Naive B cell (primary cell): ENCODE measurements around the gene RIMBP2. TPM values are rescaled to one million over a fixed set of nuclear protein-coding genes. Genes with fewer than 3 reads are reported as not detected.

Experiments used
- ATAC-seq, 2 donors: fragments of 150-1000 bp; cut with Tn5 transposase; 2 replicates each; pipeline ENCODE4 v1.10.0; 2021; ENCODE audit warnings: low read depth in 2 of 2, mild to moderate bottlenecking in 2 of 2, moderate library complexity in 2 of 2
- DNase-seq: peaks from one replicate; pipeline ENCODE4 v3.0.0; 2022
- H3K27ac Mint-ChIP-seq, 6 donors: one replicate each; pipeline ENCODE4 v1.8.0; 2020 to 2022; ENCODE audit warnings: mild to moderate bottlenecking in 6 of 6, mixed read lengths in 6 of 6, moderate library complexity in 5 of 6, inconsistent platforms in 2 of 6
- H3K27me3 Mint-ChIP-seq, 3 donors: one replicate each; pipeline ENCODE4 v1.8.0; 2021 to 2022; ENCODE audit warnings: mixed read lengths in 3 of 3, mild to moderate bottlenecking in 1 of 3
- H3K36me3 Mint-ChIP-seq, 2 donors: one replicate each; pipeline ENCODE4 v1.8.0; 2020 to 2022; ENCODE audit warnings: mixed read lengths in 2 of 2, inconsistent platforms in 1 of 2, mild to moderate bottlenecking in 1 of 2
- H3K4me1 Mint-ChIP-seq, 3 donors: one replicate each; pipeline ENCODE4 v1.8.0; 2020 to 2022; ENCODE audit warnings: mixed read lengths in 3 of 3, inconsistent platforms in 1 of 3, mild to moderate bottlenecking in 1 of 3, moderate library complexity in 1 of 3
- H3K4me3 Mint-ChIP-seq, 8 donors: one replicate each; pipeline ENCODE4 v1.8.0; 2020 to 2022; ENCODE audit warnings: mild to moderate bottlenecking in 8 of 8, mixed read lengths in 8 of 8, moderate library complexity in 8 of 8, inconsistent platforms in 2 of 8
- H3K9me3 Mint-ChIP-seq, 7 donors: one replicate each; pipeline ENCODE4 v1.8.0; 2020 to 2022; ENCODE audit warnings: mixed read lengths in 7 of 7, mild to moderate bottlenecking in 5 of 7, inconsistent platforms in 2 of 7, moderate library complexity in 1 of 7
- polyA plus RNA-seq, 6 donors: library from polyadenylated mRNA; unstranded; fragments of 300-500 nt; fragmentation: Illumina TruSeq; gene quantifications; one replicate each; pipeline ENCODE4 v1.2.3, GENCODE V29; 2021; ENCODE audit warnings: low read depth in 6 of 6

Gene RIMBP2
- polyA plus RNA-seq, 6 donors from 2014 or later, result 0.04 TPM; not detected in 5

DNA sequence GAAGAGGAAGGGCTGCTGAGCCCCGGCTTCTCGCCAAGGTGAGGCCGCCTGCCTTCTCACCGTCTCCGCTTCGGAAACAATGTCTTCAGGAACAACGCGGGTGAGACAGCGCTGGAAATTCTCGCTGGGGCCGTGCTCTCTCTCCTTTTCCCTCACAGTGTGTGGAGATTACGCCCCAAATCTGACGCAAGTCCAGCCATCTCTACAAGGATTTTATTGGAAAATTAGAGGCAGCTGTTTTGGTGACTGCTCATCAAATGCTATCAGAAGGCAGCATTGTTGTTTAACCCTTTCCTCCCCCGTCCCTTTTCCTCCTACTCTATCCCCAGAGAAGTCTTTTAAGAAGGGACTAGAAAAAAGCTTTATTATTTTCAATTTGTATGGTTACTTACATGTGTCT, 324.9 kb downstream of the RIMBP2 start:
- H3K27ac Mint-ChIP-seq, result no peak overlapping the region
- H3K9me3 Mint-ChIP-seq, result peaks cover 7 to 18% (median 11%) of the 10 kb centered on the region in 7 donors
- no peaks in the 10 kb centered on the region for H3K4me1 Mint-ChIP-seq
- DNase-seq (no peak), ATAC-seq (no peak)
- H3K27me3 Mint-ChIP-seq, result peaks cover 0 to 7% (median 0%) of the 10 kb centered on the region in 3 donors
- no peak overlapping the region for H3K4me3 Mint-ChIP-seq
- H3K36me3 Mint-ChIP-seq, result no peaks in the 10 kb centered on the region

GRCh38 chr12:130385193-130385592, 330.9 kb downstream of the RIMBP2 start:
- ATAC-seq (no peak), DNase-seq (no peak)
- Mint-ChIP-seq H3K9me3 (peaks cover 7 to 25% (median 12%) of the 10 kb centered on the region in 7 donors), H3K27ac (no peak overlapping the region), H3K4me3 (no peak overlapping the region), H3K27me3 (no peaks in the 10 kb centered on the region), H3K4me1 (no peaks in the 10 kb centered on the region), H3K36me3 (no peaks in the 10 kb centered on the region)

GRCh38 chr12:130384234-130384633, 331.9 kb downstream of the RIMBP2 start:
- no peak for ATAC-seq
- Mint-ChIP-seq H3K27me3 (no peaks in the 10 kb centered on the region), H3K4me3 (no peak overlapping the region), H3K4me1 (no peaks in the 10 kb centered on the region), H3K36me3 (no peaks in the 10 kb centered on the region), H3K27ac (no peak overlapping the region), H3K9me3 (peaks cover 7 to 25% (median 9%) of the 10 kb centered on the region in 7 donors)
- no peak for DNase-seq

GRCh38 chr12:130382818-130383217, 333.3 kb downstream of the RIMBP2 start:
- H3K27ac Mint-ChIP-seq, result no peak overlapping the region
- peaks cover 4 to 14% (median 9%) of the 10 kb centered on the region in 7 donors for H3K9me3 Mint-ChIP-seq
- H3K36me3 Mint-ChIP-seq, result no peaks in the 10 kb centered on the region
- DNase-seq (no peak), ATAC-seq (no peak)
- H3K4me1 Mint-ChIP-seq, result no peaks in the 10 kb centered on the region
- no peak overlapping the region for H3K4me3 Mint-ChIP-seq
- no peaks in the 10 kb centered on the region for H3K27me3 Mint-ChIP-seq

- peak overlapping the region in 1 of 6 donors; percentile 1 for H3K27ac Mint-ChIP-seq
- H3K4me3 Mint-ChIP-seq, result no peak overlapping the region
- H3K36me3 Mint-ChIP-seq, result no peaks in the 10 kb centered on the region
- DNase-seq (no peak), ATAC-seq (no peak)
- H3K27me3 Mint-ChIP-seq, result peaks cover 3 to 15% (median 9%) of the 10 kb centered on the region in 3 donors
- H3K4me1 Mint-ChIP-seq, result no peaks in the 10 kb centered on the region
- H3K9me3 Mint-ChIP-seq, result peaks cover 0 to 3% (median 0%) of the 10 kb centered on the region in 7 donors
Observed at GRCh38 chr12:130375296-130376287, 340.5 kb downstream of the RIMBP2 start.

DNA sequence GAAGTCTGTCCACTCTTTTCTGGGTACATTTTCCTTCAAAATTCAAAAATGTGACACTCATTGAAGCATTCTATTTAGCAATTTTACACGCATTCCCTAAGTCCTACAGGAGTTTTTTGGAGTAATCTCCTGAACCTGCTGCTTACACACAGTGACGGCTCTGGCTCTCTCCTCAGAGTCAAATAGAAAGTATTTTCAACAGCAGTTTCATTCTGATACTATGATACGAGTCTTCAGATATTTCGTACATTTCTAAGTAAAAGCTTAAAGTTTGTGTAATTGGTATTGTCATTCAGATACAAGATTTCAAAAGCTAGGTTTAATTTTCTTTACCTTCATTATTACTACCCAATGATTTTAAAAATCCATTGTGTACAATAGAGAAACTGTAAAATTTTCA, 342.0 kb downstream of the RIMBP2 start:
- DNase-seq, result no peak
- ATAC-seq, result no peak
- no peak overlapping the region for H3K4me3 Mint-ChIP-seq
- H3K27me3 Mint-ChIP-seq, result peaks cover 5 to 15% (median 9%) of the 10 kb centered on the region in 3 donors
- no peaks in the 10 kb centered on the region for H3K36me3 Mint-ChIP-seq
- H3K27ac Mint-ChIP-seq, result no peak overlapping the region
- H3K9me3 Mint-ChIP-seq, result peaks cover 0 to 8% (median 3%) of the 10 kb centered on the region in 7 donors
- H3K4me1 Mint-ChIP-seq, result no peaks in the 10 kb centered on the region

DNA sequence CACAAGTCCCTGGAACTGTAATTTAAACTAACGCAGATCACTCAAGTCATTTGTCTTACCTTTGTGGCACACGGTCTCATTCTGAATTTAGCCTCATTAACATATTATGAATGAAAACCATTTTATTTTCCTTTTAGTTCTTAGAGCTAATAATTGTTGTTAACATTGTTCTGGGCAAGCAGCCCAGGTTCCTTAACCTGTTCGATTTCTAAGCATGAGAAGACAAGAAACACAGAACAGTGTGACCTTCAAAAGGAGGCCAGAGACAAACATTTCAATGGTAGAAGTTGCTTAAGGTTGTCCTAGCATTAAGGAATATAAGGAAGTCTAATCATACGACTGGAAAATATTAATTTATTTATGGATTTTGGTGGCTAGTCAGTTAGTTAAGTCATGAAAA, 343.2 kb downstream of the RIMBP2 start:
- ATAC-seq, result no peak
- Mint-ChIP-seq H3K27ac (no peak overlapping the region), H3K4me1 (no peaks in the 10 kb centered on the region), H3K27me3 (peaks cover 5 to 15% (median 9%) of the 10 kb centered on the region in 3 donors), H3K36me3 (no peaks in the 10 kb centered on the region), H3K4me3 (no peak overlapping the region), H3K9me3 (peaks cover 0 to 18% (median 5%) of the 10 kb centered on the region in 7 donors)
- no peak for DNase-seq

GRCh38 chr12:130371296-130371695, 344.8 kb downstream of the RIMBP2 start:
- ATAC-seq, result no peak
- DNase-seq, result no peak
- Mint-ChIP-seq H3K36me3 (no peaks in the 10 kb centered on the region), H3K9me3 (peaks cover 0 to 19% (median 5%) of the 10 kb centered on the region in 7 donors), H3K27me3 (peaks cover 4 to 15% (median 5%) of the 10 kb centered on the region in 3 donors), H3K4me3 (no peak overlapping the region), H3K4me1 (no peaks in the 10 kb centered on the region), H3K27ac (no peak overlapping the region)

- Mint-ChIP-seq H3K4me1 (no peaks in the 10 kb centered on the region), H3K27me3 (peaks cover 3 to 8% (median 5%) of the 10 kb centered on the region in 3 donors), H3K9me3 (peaks cover 0 to 19% (median 5%) of the 10 kb centered on the region in 7 donors), H3K4me3 (no peak overlapping the region), H3K27ac (no peak overlapping the region), H3K36me3 (no peaks in the 10 kb centered on the region)
- no peak for DNase-seq
- ATAC-seq, result no peak
Observed at GRCh38 chr12:130369816-130370215, 346.3 kb downstream of the RIMBP2 start.

- H3K4me3 Mint-ChIP-seq, result peak overlapping the region in 1 of 8 donors; percentile 22
- H3K36me3 Mint-ChIP-seq, result no peaks in the 10 kb centered on the region
Observed at GRCh38 chr12:130367523-130367922, 348.6 kb downstream of the RIMBP2 start.

GRCh38 chr12:130367003-130367402, 349.1 kb downstream of the RIMBP2 start:
- DNase-seq (no peak), ATAC-seq (no peak)
- no peaks in the 10 kb centered on the region for H3K36me3 Mint-ChIP-seq
- peaks cover 0 to 8% (median 5%) of the 10 kb centered on the region in 3 donors for H3K27me3 Mint-ChIP-seq
- no peak overlapping the region for H3K4me3 Mint-ChIP-seq
- no peak overlapping the region for H3K27ac Mint-ChIP-seq
- H3K4me1 Mint-ChIP-seq, result no peaks in the 10 kb centered on the region
- peaks cover 0 to 19% (median 5%) of the 10 kb centered on the region in 7 donors for H3K9me3 Mint-ChIP-seq

More at GRCh38 chr12:130367523-130367922, 348.6 kb downstream of the RIMBP2 start:
- ATAC-seq, result no peak
- DNase-seq, result no peak
- no peak overlapping the region for H3K27ac Mint-ChIP-seq
- H3K4me1 Mint-ChIP-seq, result no peaks in the 10 kb centered on the region
- H3K9me3 Mint-ChIP-seq, result peaks cover 0 to 19% (median 5%) of the 10 kb centered on the region in 7 donors
- H3K27me3 Mint-ChIP-seq, result peaks cover 0 to 8% (median 5%) of the 10 kb centered on the region in 3 donors

- H3K27ac Mint-ChIP-seq, result no peak overlapping the region
- H3K27me3 Mint-ChIP-seq, result peaks cover 0 to 8% (median 5%) of the 10 kb centered on the region in 3 donors
- no peaks in the 10 kb centered on the region for H3K36me3 Mint-ChIP-seq
- DNase-seq, result no peak
- peaks cover 0 to 19% (median 5%) of the 10 kb centered on the region in 7 donors for H3K9me3 Mint-ChIP-seq
- H3K4me1 Mint-ChIP-seq, result no peaks in the 10 kb centered on the region
- no peak for ATAC-seq
- no peak overlapping the region for H3K4me3 Mint-ChIP-seq
Observed at GRCh38 chr12:130366159-130366558, 349.9 kb downstream of the RIMBP2 start.

- H3K27me3 Mint-ChIP-seq, result peaks cover 0 to 8% (median 0%) of the 10 kb centered on the region in 3 donors
- no peak overlapping the region for H3K4me3 Mint-ChIP-seq
- no peaks in the 10 kb centered on the region for H3K4me1 Mint-ChIP-seq
- H3K36me3 Mint-ChIP-seq, result no peaks in the 10 kb centered on the region
- H3K9me3 Mint-ChIP-seq, result peaks cover 0 to 17% (median 2%) of the 10 kb centered on the region in 7 donors
- H3K27ac Mint-ChIP-seq, result no peak overlapping the region
- DNase-seq, result no peak
- ATAC-seq, result no peak
Observed at GRCh38 chr12:130364578-130364977, 351.5 kb downstream of the RIMBP2 start.

DNA sequence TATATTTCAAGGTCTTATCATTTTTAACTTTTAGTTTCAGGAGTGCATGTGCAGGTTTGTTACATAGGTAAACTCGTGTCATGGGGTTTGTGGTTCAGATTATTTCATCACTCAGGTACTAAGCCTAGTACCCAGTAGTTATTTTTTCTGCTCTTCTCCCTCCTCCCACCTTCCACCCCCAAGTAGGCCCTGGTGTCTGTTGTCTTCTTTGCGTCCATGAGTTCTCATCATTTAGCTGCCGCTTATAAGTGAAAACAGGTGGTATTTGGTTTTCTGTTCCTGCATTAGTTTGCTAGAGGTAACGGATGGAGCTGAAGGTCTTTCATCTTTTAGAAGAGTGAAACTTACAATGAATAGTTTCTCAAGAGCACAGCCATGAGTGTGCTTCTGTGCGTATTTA, 354.0 kb downstream of the RIMBP2 start:
- peaks cover 5 to 12% (median 8%) of the 10 kb centered on the region in 3 donors for H3K27me3 Mint-ChIP-seq
- ATAC-seq, result no peak
- no peak overlapping the region for H3K27ac Mint-ChIP-seq
- no peaks in the 10 kb centered on the region for H3K4me1 Mint-ChIP-seq
- no peak overlapping the region for H3K4me3 Mint-ChIP-seq
- no peaks in the 10 kb centered on the region for H3K36me3 Mint-ChIP-seq
- peaks cover 0 to 3% (median 1%) of the 10 kb centered on the region in 7 donors for H3K9me3 Mint-ChIP-seq
- no peak for DNase-seq
